ENCODE measurements around the gene PLCB4. TPM values are rescaled to one million over a fixed set of nuclear protein-coding genes. Genes with fewer than 3 reads are reported as not detected.
A peak's percentile ranks its signal among the peaks of the same experiment; 100 is the strongest.

The PLCB4 gene
- total and polyA plus RNA-seq, 2 donors = 11.5 to 32.1 TPM

GRCh38 chr20:9071976-9072726 lies 3.3 kb downstream of the PLCB4 start:
- H3K27ac ChIP-seq (ENCODE audit: low read depth) = peak overlapping the region; percentile 19
- no peaks in the 10 kb centered on the region for H3K36me3 ChIP-seq (ENCODE audit: insufficient read depth)
- no peak overlapping the region for H3K4me3 ChIP-seq (ENCODE audit: low read depth, low read length)
- DNase-seq (ENCODE audit: extremely low spot score) = no peak
- 71% methylated on average over 2 of the region's 2 CpGs for WGBS
- H3K4me1 ChIP-seq (ENCODE audit: insufficient read depth) = no peaks in the 10 kb centered on the region

GRCh38 chr20:9072861-9073500 lies 4.1 kb downstream of the PLCB4 start:
- DNase-seq (ENCODE audit: extremely low spot score) = no peak
- no peak overlapping the region for H3K27ac ChIP-seq (ENCODE audit: low read depth)
- H3K4me3 ChIP-seq (ENCODE audit: low read depth, low read length) = no peak overlapping the region
- no peaks in the 10 kb centered on the region for H3K36me3 ChIP-seq (ENCODE audit: insufficient read depth)
- no peaks in the 10 kb centered on the region for H3K4me1 ChIP-seq (ENCODE audit: insufficient read depth)
- 82% methylated on average over 3 of the region's 3 CpGs for WGBS

GRCh38 chr20:9075264-9076095 lies 6.6 kb downstream of the PLCB4 start:
- H3K27ac ChIP-seq (ENCODE audit: low read depth) = no peak overlapping the region
- no peaks in the 10 kb centered on the region for H3K36me3 ChIP-seq (ENCODE audit: insufficient read depth)
- no peak for DNase-seq (ENCODE audit: extremely low spot score)
- H3K4me1 ChIP-seq (ENCODE audit: insufficient read depth) = no peaks in the 10 kb centered on the region
- no peak overlapping the region for H3K4me3 ChIP-seq (ENCODE audit: low read depth, low read length)
- WGBS = 74% methylated on average over 6 of the region's 6 CpGs

GRCh38 chr20:9076440-9076839 lies 7.6 kb downstream of the PLCB4 start:
- no peak for DNase-seq (ENCODE audit: extremely low spot score)
- H3K4me3 ChIP-seq (ENCODE audit: low read depth, low read length) = no peak overlapping the region
- H3K4me1 ChIP-seq (ENCODE audit: insufficient read depth) = no peaks in the 10 kb centered on the region
- no peak overlapping the region for H3K27ac ChIP-seq (ENCODE audit: low read depth)
- 84% methylated on average over 2 of the region's 2 CpGs for WGBS
- no peaks in the 10 kb centered on the region for H3K36me3 ChIP-seq (ENCODE audit: insufficient read depth)

- Histone ChIP-seq H3K4me1 (ENCODE audit: insufficient read depth) (peaks cover 2% of the 10 kb centered on the region), H3K27ac (ENCODE audit: low read depth) (no peak overlapping the region), H3K36me3 (ENCODE audit: insufficient read depth) (no peaks in the 10 kb centered on the region), H3K4me3 (ENCODE audit: low read depth, low read length) (no peak overlapping the region)
- WGBS = 80% methylated on average over 5 of the region's 5 CpGs
- no peak for DNase-seq (ENCODE audit: extremely low spot score)
Observed at GRCh38 chr20:9078826-9079731, 10.2 kb downstream of the PLCB4 start.

- no peak for DNase-seq (ENCODE audit: extremely low spot score)
- Histone ChIP-seq H3K4me1 (ENCODE audit: insufficient read depth) (peaks cover 2% of the 10 kb centered on the region), H3K4me3 (ENCODE audit: low read depth, low read length) (no peak overlapping the region), H3K27ac (ENCODE audit: low read depth) (no peak overlapping the region), H3K36me3 (ENCODE audit: insufficient read depth) (no peaks in the 10 kb centered on the region)
- WGBS = 88% methylated on average over 1 of the region's 1 CpG
Observed at GRCh38 chr20:9081423-9081966, 12.6 kb downstream of the PLCB4 start.

GRCh38 chr20:9082741-9083140 lies 13.9 kb downstream of the PLCB4 start:
- Histone ChIP-seq H3K27ac (ENCODE audit: low read depth) (no peak overlapping the region), H3K36me3 (ENCODE audit: insufficient read depth) (no peaks in the 10 kb centered on the region), H3K4me1 (ENCODE audit: insufficient read depth) (peaks cover 2% of the 10 kb centered on the region), H3K4me3 (ENCODE audit: low read depth, low read length) (no peak overlapping the region)
- DNase-seq (ENCODE audit: extremely low spot score) = no peak

- DNase-seq (ENCODE audit: extremely low spot score) = no peak
- Histone ChIP-seq H3K27ac (ENCODE audit: low read depth) (no peak overlapping the region), H3K4me1 (ENCODE audit: insufficient read depth) (peaks cover 2% of the 10 kb centered on the region), H3K36me3 (ENCODE audit: insufficient read depth) (no peaks in the 10 kb centered on the region), H3K4me3 (ENCODE audit: low read depth, low read length) (no peak overlapping the region)
- 89% methylated on average over 3 of the region's 3 CpGs for WGBS
Observed at GRCh38 chr20:9087531-9088217, 18.8 kb downstream of the PLCB4 start.

GRCh38 chr20:9088556-9088955 lies 19.7 kb downstream of the PLCB4 start:
- Histone ChIP-seq H3K4me1 (ENCODE audit: insufficient read depth) (peaks cover under 1% of the 10 kb centered on the region), H3K4me3 (ENCODE audit: low read depth, low read length) (no peak overlapping the region), H3K36me3 (ENCODE audit: insufficient read depth) (no peaks in the 10 kb centered on the region), H3K27ac (ENCODE audit: low read depth) (no peak overlapping the region)
- DNase-seq (ENCODE audit: extremely low spot score) = no peak

GRCh38 chr20:9092113-9092512 lies 23.2 kb downstream of the PLCB4 start:
- peaks cover 2% of the 10 kb centered on the region for H3K4me1 ChIP-seq (ENCODE audit: insufficient read depth)
- DNase-seq (ENCODE audit: extremely low spot score) = no peak
- no peak overlapping the region for H3K4me3 ChIP-seq (ENCODE audit: low read depth, low read length)
- no peaks in the 10 kb centered on the region for H3K36me3 ChIP-seq (ENCODE audit: insufficient read depth)
- H3K27ac ChIP-seq (ENCODE audit: low read depth) = no peak overlapping the region
- 69% methylated on average over 3 of the region's 3 CpGs for WGBS

- WGBS = 68% methylated on average over 3 of the region's 3 CpGs
Observed at GRCh38 chr20:9092655-9093054, 23.8 kb downstream of the PLCB4 start.

GRCh38 chr20:9093218-9093957 lies 24.5 kb downstream of the PLCB4 start:
- Histone ChIP-seq H3K27ac (ENCODE audit: low read depth) (peak overlapping the region; percentile 70), H3K36me3 (ENCODE audit: insufficient read depth) (no peaks in the 10 kb centered on the region), H3K4me1 (ENCODE audit: insufficient read depth) (peaks cover 2% of the 10 kb centered on the region), H3K4me3 (ENCODE audit: low read depth, low read length) (no peak overlapping the region)
- whole genome bisulfite sequencing = 55% methylated on average over 8 of the region's 8 CpGs
- peak; percentile 66 for DNase-seq (ENCODE audit: extremely low spot score)

More at GRCh38 chr20:9092655-9093054, 23.8 kb downstream of the PLCB4 start:
- Histone ChIP-seq H3K36me3 (ENCODE audit: insufficient read depth) (no peaks in the 10 kb centered on the region), H3K4me3 (ENCODE audit: low read depth, low read length) (no peak overlapping the region), H3K4me1 (ENCODE audit: insufficient read depth) (peaks cover 2% of the 10 kb centered on the region), H3K27ac (ENCODE audit: low read depth) (no peak overlapping the region)
- DNase-seq (ENCODE audit: extremely low spot score) = no peak
